Vagina (tissue), 2 donors: Measurements from ENCODE around the gene OSBP2.

Source experiments
- CTCF ChIP-seq, 3 experiments: fragments of 450-650 bp in 2 of 3; fragments of 200-600 bp in 1 of 3; sonication (generic) in 1 of 3; IDR thresholded peaks; one replicate each; pipeline ENCODE4 v1.5.1; 2017 to 2019; ENCODE audit warnings: antibody characterized with exemption in 3 of 3, mild to moderate bottlenecking in 2 of 3, moderate library complexity in 2 of 3
- POLR2A ChIP-seq, 2 donors: fragments of 450-650 bp; IDR thresholded peaks; one replicate each; pipeline ENCODE4 v1.6.1; 2017; ENCODE audit warnings: antibody characterized with exemption in 2 of 2, mild to moderate bottlenecking in 2 of 2, moderate library complexity in 2 of 2

- TF ChIP-seq CTCF (IDR thresholded peaks at IDR 0.05): no peak
- no peak for TF ChIP-seq POLR2A (IDR thresholded peaks at IDR 0.05)
These were observed 58.1 kb downstream of the OSBP2 start for GRCh38 chr22:30752771-30753170.
